ENCODE measurements around the gene GJC2. TPM values are rescaled to one million over a fixed set of nuclear protein-coding genes. Genes with fewer than 3 reads are reported as not detected.

Gene GJC2
- total RNA-seq, 2 experiments from 2014 or later, result 2.1 to 2.4 TPM

DNA sequence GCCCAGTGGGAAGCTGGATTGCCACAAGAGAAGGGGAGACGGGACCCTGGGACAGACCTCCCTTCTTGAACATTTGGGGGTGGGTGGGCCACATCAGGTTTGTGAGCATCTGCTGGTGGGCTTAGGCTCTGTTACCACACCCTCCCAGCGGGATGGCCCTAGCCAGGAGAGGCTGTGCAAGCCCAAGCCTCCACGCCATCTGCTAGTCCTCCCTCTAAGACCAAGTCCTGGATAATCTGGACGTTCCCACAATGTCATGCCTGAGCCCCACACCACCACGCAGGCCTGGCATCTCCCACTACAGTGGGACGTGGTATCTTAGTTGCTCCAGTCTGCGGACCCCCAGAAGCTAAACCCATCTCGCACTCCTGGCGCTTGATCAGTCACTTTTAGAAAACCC is 12.1 kb downstream of the GJC2 start:
- no peaks in the 10 kb centered on the region for H3K9me3 ChIP-seq (ENCODE audit: control insufficient read depth in 1 of 2, insufficient read depth in 1 of 2, low read length in 2 of 2)
- no peaks in the 10 kb centered on the region for H3K27me3 ChIP-seq (ENCODE audit: control insufficient read depth in 1 of 2, insufficient read depth in 2 of 2, low read length in 2 of 2)
- ChIA-PET CTCF (interaction anchor here (2.3 kb wide), 1 partner anchor 31 kb away, joined by 7 read pairs; no protein-coding TSS in a partner anchor), POLR2A (interaction anchor here (1.0 to 2.0 kb wide), 4 partner anchors 9 to 79 kb away, joined by 3 to 7 read pairs (median 4); partner anchors contain the start of genes ARF1 and GUK1)
- H3K27ac ChIP-seq (ENCODE audit: low read depth in 1 of 2, low read length in 2 of 2), result peak overlapping the region in 1 of 2 donors; percentile 4
- no peak for ATAC-seq (ENCODE audit: poor library complexity)
- no peak overlapping the region for H3K4me3 ChIP-seq (ENCODE audit: low read length)
- Mint-ChIP-seq H3K4me3 (peak overlapping the region; percentile 30), H3K27me3 (no peaks in the 10 kb centered on the region), H3K4me1 (ENCODE audit: low read depth) (peaks cover 36% of the 10 kb centered on the region), H3K27ac (peak overlapping the region; percentile 98), H3K9me3 (no peaks in the 10 kb centered on the region), H3K36me3 (ENCODE audit: low read depth) (peaks cover 14% of the 10 kb centered on the region)
- H3K36me3 ChIP-seq (ENCODE audit: insufficient read depth, low read length), result no peaks in the 10 kb centered on the region
- H3K4me1 ChIP-seq (ENCODE audit: insufficient read depth, low read length), result peaks cover 47% of the 10 kb centered on the region
- intact Hi-C loops (cut with DNase I, micrococcal nuclease), result no loop called here
- TF ChIP-seq, protein P1, sequence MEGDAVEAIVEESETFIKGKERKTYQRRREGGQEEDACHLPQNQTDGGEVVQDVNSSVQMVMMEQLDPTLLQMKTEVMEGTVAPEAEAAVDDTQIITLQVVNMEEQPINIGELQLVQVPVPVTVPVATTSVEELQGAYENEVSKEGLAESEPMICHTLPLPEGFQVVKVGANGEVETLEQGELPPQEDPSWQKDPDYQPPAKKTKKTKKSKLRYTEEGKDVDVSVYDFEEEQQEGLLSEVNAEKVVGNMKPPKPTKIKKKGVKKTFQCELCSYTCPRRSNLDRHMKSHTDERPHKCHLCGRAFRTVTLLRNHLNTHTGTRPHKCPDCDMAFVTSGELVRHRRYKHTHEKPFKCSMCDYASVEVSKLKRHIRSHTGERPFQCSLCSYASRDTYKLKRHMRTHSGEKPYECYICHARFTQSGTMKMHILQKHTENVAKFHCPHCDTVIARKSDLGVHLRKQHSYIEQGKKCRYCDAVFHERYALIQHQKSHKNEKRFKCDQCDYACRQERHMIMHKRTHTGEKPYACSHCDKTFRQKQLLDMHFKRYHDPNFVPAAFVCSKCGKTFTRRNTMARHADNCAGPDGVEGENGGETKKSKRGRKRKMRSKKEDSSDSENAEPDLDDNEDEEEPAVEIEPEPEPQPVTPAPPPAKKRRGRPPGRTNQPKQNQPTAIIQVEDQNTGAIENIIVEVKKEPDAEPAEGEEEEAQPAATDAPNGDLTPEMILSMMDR (IDR thresholded peaks at IDR 0.05), result no peak
- DNase-seq, result no peak

DNA sequence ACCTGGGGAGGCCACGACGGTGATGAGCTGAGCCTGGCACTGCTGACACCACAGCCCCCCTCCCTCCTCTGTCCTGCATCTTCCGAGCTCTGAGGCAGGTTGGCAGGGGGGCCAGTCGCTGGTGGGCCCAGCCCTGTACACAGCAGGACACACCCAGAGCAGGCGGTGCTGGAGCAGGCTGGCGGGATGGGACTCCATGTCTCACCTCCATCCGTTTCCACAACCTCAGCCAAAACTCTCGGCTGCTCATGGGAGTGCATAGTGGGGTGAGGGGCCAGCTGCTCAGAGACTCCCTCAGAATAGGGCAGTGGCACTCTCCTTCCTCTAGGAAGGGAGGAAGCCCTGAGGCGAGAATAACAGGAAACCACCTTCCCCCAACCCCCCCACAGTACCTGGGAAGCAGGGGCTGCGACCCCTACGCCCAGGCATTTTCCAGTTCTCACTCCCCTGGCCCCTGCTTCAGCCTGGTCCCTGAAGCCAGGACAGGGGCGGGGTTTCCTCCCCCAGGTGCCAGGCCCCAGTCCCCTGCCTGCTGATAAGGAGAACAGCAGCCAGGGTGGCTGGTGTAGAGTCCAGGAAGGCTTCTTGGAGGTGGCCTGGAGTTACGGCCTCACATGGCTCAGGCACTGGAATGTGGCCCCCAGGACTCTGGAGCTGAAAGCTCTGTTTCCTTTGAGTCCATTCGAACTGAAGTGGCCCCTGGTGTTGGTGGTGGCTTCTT is 12.7 kb downstream of the GJC2 start:
- no peaks in the 10 kb centered on the region for H3K9me3 ChIP-seq (ENCODE audit: control insufficient read depth in 1 of 2, insufficient read depth in 1 of 2, low read length in 2 of 2)
- CTCF ChIA-PET, result interaction anchor here (2.3 kb wide), 1 partner anchor 32 kb away, joined by 7 read pairs; no protein-coding TSS in a partner anchor
- intact Hi-C loops (cut with DNase I, micrococcal nuclease), result no loop called here
- ATAC-seq (ENCODE audit: poor library complexity) (no peak), DNase-seq (peak in 2 of 14 experiments; percentile 19)
- no peaks in the 10 kb centered on the region for H3K36me3 ChIP-seq (ENCODE audit: insufficient read depth, low read length)
- H3K27me3 Mint-ChIP-seq, result no peaks in the 10 kb centered on the region
- no peak overlapping the region for H3K4me3 Mint-ChIP-seq
- H3K4me1 Mint-ChIP-seq (ENCODE audit: low read depth), result peaks cover 38% of the 10 kb centered on the region
- no peaks in the 10 kb centered on the region for H3K27me3 ChIP-seq (ENCODE audit: control insufficient read depth in 1 of 2, insufficient read depth in 2 of 2, low read length in 2 of 2)
- no peak overlapping the region for H3K4me3 ChIP-seq (ENCODE audit: low read length)
- peaks cover 45% of the 10 kb centered on the region for H3K4me1 ChIP-seq (ENCODE audit: insufficient read depth, low read length)
- POLR2A ChIA-PET, result interaction anchor here (1.0 to 2.0 kb wide), 4 partner anchors 10 to 80 kb away, joined by 3 to 7 read pairs (median 4); partner anchors contain the start of genes ARF1 and GUK1
- TF ChIP-seq, protein P1 (IDR thresholded peaks at IDR 0.05), result no peak
- H3K27ac ChIP-seq (ENCODE audit: low read depth in 1 of 2, low read length in 2 of 2), result peak overlapping the region; percentile 7 to 26
- no peaks in the 10 kb centered on the region for H3K9me3 Mint-ChIP-seq
- peak overlapping the region; percentile 98 for H3K27ac Mint-ChIP-seq
- H3K36me3 Mint-ChIP-seq (ENCODE audit: low read depth), result peaks cover 14% of the 10 kb centered on the region

DNA sequence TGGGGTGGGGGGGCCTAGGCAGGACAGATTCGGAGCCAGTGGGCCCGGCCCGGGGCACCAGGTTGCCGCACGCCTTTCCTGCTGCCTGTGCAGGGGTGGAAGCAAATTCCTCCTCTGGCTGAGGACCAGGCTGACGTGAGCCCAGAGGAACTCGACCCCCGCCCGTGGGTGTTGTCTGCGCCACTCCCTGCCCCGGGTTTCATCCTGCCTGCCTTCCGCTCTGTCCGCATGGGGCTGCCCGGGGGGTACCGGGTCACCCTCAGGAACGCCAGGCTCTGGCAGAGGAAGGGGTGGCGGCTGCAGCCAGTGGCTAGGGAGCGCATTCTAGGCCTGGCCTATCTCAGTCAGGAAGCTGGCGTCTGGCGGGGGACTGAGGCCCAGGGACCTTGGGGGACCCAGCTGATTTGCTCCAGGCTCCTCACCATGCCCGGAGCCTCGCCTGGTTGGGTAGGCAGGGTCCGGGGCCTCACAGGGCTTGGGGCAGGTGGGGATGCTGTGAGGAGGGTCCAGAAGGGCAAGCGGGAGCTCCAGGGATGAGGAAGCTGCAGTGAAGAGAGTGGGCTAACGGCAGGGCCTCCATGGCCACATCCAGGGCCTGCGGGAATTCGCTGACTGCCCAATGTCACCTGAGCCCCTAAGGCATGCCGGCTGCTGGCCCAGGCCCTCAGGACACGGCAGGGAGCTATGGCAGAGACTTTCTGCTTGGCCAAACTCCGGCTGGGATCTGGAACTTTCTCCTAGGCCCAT is 13.4 kb downstream of the GJC2 start:
- no peak overlapping the region for H3K4me3 ChIP-seq (ENCODE audit: low read length)
- ATAC-seq (ENCODE audit: poor library complexity) (no peak), DNase-seq (no peak)
- H3K36me3 ChIP-seq (ENCODE audit: insufficient read depth, low read length), result peaks cover 3% of the 10 kb centered on the region
- no peaks in the 10 kb centered on the region for H3K27me3 Mint-ChIP-seq
- TF ChIP-seq, protein P1 (IDR thresholded peaks at IDR 0.05), result no peak
- peak overlapping the region; percentile 98 for H3K27ac Mint-ChIP-seq
- no peaks in the 10 kb centered on the region for H3K27me3 ChIP-seq (ENCODE audit: control insufficient read depth in 1 of 2, insufficient read depth in 2 of 2, low read length in 2 of 2)
- peaks cover 18% of the 10 kb centered on the region for H3K36me3 Mint-ChIP-seq (ENCODE audit: low read depth)
- CTCF ChIA-PET, result interaction anchor here (2.3 kb wide), 1 partner anchor 32 kb away, joined by 7 read pairs; no protein-coding TSS in a partner anchor
- no peaks in the 10 kb centered on the region for H3K9me3 Mint-ChIP-seq
- H3K4me3 Mint-ChIP-seq, result no peak overlapping the region
- H3K4me1 ChIP-seq (ENCODE audit: insufficient read depth, low read length), result peaks cover 45% of the 10 kb centered on the region
- H3K4me1 Mint-ChIP-seq (ENCODE audit: low read depth), result peaks cover 44% of the 10 kb centered on the region
- POLR2A ChIA-PET, result interaction anchor here (0.7 to 2.0 kb wide), 4 partner anchors 11 to 54 kb away, joined by 3 to 7 read pairs (median 4); partner anchors contain the start of gene GUK1
- H3K27ac ChIP-seq (ENCODE audit: low read depth in 1 of 2, low read length in 2 of 2), result peak overlapping the region; percentile 26 to 97
- intact Hi-C loops (cut with DNase I, micrococcal nuclease), result no loop called here
- H3K9me3 ChIP-seq (ENCODE audit: control insufficient read depth in 1 of 2, insufficient read depth in 1 of 2, low read length in 2 of 2), result no peaks in the 10 kb centered on the region
